Activated gamma-delta T cell (primary cell): ENCODE measurements around the gene MIS18A.
"Not testable (repeated sequence)": the region's sequence is repeated elsewhere in the genome, so short reads cannot be mapped to it uniquely, and the experiment has no call there.

Experiments
- DNase-seq: peaks from one replicate; lab custom pipeline; 2025; lab: John Stamatoyannopoulos, UW

The MIS18A gene

DNA sequence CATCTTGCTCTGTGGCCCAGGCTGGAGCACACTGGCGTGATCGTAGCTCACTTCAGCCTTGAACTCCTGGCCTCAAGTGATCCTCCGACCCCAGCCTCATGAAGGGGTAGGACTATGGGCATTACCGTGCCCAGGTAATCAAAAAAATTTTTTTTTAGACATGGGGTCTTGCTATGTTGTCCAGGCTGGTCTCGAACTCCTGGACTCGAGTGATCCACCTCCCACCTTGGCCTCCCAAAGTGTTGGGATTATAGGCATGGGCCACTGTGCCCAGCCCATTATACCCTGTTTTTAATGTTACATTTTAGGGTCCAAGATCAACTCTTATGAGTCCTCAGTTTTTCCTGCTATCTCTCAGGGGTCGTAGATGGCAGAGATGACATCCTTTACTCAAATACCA, 26.1 kb upstream of the MIS18A start:
- DNase-seq, result no peak

DNA sequence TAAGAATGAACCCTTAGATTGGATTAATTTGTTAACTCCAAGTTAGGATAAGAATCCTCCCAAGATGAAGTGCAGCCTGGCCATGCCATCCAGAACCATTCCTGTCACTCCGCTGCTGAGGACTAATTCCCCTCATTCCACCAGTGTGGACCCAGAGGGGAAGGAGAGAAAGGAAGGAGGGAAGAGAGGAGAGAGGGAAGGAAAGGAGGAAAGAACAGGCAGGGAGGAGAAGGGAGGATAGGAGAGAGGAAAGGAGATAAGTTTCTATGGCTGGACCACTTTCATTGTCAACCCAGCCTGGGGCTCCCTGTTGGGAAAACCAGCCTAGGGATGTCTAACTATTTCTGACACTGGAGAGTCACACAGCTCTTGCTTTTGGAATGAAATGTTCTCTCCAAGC, 24.5 kb upstream of the MIS18A start:
- DNase-seq, result no peak

DNA sequence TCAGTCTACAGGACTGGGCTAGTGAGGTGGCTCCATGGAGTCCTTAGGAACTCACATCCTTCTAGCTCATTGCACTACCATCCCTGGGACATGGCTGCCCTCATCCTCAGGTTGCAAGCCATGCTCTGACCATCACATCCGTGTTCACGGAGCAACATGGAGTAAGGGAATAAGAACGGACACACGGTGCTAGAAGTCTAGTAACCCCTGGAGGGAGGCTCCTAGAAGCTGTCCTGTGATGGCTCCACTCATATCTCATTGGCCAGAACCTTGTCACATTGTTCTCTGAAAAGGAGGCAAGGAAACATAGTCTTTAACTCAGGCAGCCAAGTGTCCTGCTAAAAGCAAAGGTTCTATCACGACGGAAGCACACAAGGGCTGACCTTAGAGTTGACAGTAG, 23.7 kb upstream of the MIS18A start:
- DNase-seq, result no peak

DNA sequence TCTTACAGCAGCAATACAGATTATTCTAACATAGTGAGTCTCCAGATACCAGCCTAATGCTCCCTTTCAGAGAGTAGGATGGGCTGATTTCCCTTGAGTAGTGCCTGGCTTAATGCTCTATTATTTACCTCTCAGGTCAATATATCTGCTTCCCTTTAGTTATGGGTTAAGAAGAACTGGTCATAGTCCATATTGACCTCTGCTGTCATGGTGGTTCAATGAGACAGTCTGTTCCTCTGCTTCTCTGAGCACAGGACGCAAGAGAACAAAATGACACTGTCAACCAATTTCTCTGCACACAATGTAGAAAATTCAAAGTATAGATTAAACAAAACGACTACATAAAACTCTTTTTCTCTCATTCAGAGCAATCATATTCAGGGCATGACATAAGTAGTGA, 22.7 kb upstream of the MIS18A start:
- DNase-seq, result no peak

DNA sequence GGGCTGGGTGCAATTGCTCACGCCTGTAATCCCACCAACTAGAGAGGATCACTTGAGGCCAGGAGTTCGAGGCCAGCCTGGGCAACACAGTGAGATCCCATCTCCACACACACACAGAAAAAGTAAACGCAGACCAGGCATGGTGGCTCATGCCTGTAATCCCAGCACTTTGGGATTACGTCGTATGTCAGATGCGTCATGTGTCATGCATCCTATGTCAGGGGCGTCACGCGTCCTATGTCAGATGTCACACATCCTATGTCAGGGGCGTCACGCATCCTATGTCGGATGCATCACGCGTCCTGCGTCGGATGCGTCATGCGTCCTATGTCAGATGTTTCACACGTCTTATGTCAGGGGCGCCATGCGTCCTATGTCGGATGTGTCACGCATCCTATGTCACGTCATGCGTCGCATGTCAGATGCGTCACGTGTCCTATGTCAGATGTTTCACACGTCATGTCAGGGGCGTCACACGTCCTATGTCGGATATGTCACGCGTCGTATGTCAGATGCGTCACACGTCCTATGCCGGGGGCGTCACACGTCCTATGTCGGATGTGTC, 21.4 kb upstream of the MIS18A start:
- no peak for DNase-seq

DNA sequence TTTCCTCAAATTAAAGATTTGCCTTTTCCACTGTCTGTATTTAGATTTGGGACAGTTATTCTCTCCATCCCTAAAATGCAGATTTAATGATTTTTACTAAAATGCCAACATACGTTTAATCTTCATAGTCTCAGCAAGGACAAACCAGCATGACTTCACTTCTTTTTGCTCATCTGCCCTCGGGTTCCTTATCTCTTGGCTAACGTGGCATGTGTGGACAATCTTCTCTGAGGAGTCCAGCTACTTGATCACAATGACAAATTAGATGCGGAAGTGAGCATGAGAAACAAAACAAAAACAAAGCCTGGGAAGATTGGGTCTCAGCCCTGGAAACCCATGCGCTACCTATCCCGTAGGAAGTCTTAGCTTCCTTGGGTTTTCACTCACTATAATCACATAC, 20.8 kb upstream of the MIS18A start:
- DNase-seq, result no peak

DNA sequence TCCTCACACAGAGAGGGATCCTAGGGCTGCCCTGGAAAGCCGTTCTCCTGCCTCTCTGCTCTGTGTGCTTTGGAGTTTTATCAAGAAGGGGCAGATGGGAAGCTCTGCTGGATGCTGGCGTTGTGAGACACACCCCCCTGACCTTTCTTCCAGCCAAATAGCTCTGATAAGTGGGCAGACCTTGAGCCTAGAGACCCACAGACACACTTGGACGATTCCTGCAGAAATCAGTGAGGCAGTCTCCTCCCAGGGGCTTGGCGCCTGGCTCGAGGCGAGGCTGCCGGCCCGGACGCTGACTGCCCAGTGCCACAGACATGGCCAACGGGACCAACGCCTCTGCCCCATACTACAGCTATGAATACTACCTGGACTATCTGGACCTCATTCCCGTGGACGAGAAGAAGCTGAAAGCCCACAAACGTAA, 19.8 kb upstream of the MIS18A start, which contains the start of gene MRAP:
MRAP (plus strand) TSS at position 198 of the 424 bp plus-strand sequence; CDS start at position 315, 117 bp downstream.
- no peak for DNase-seq

DNA sequence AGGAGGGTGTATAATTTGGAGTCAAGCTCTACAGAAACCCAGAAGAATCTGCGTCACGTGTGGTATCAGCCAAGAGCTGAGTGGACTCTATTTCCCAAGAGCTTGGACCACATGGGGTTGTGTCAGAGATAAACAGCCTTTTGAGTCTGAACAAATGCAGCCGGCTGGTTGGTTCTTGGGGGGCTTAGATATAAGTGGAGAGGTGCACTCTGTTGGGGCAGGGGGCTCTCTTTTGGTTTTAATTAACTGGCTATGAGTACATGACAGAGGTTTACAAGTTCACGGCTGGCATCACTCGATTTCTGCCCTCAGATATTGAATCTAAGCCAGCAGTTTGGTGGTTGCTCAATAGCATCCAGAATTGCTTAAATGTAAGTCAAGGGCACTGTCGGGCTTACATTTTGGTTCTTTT, 19.3 kb upstream of the MIS18A start:
- DNase-seq, result no peak

DNA sequence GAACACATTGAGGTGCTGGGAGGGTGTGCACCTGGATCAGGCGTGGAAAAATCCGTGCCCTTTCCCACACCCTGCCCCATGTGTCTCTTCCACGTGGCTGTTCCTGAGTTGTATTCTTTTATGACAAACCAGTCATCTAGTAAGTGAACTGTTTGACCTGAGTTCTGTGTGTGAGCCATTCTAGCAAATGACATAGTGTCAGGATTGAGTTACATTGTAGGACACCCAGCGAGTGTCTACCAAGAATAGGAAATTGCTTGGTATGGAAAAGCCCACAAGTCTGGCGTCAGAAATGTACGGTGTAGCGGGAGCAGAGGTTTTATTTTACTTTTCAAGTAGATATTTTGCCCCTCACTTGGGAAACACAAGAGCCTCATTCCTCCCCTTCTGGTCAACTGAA, 18.6 kb upstream of the MIS18A start:
- no peak for DNase-seq

DNA sequence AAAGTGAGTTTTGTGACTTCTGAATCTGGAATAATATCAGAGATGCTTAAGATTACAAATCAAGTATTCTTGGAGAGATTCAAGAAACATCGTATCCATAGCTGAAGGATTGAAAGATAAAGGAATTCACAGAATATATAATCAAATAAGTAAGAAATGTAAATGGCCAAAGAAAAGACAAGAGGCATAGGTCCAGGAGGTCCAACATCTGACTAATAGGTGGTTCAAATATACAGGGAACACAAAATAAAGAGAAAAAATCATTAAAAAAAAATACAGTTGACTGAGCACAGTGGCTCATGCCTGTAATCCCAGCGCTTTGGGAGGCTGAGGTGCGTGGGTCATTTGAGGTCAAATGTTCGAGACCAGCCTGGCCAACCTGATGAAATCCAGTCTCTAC, 6.6 kb upstream of the MIS18A start:
- no peak for DNase-seq

DNA sequence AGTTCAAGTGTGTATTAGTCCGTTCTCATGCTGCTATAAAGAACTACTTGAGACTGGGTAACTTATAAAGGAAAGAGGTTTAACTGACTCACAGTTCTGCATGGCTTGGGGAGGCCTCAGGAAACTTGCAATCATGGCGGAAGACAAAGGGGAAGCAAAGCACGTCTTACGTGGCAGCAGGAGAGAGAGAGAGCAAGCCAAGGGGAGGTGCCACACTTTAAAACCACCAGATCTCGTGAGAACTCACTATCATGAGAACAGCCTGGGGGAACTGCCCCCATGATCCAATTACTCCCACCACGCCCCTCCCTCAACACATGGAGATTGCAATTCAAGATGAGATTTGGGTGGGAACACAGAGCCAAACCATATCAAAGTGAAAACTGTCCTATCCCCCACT, 4.1 kb upstream of the MIS18A start:
- no peak for DNase-seq

DNA sequence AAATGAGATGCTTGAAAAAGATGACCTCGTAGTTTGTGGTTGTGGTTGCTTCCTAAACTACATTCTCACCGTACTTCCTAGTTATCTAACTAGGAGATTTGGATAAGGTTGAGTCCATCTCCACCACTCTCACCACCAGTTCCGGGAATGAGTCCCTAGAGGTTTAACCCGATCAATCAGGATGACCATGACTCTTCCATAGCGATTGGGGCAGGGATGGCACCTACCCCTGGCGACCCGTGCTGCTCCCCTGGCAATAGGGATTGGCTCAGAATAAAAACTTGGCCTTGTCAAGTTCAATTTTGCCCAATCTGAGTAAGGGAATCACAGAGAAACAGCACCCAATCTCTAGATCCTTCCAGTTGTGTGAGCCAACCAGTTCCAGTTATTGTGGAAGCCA, 2.7 kb upstream of the MIS18A start:
- DNase-seq, result no peak

DNA sequence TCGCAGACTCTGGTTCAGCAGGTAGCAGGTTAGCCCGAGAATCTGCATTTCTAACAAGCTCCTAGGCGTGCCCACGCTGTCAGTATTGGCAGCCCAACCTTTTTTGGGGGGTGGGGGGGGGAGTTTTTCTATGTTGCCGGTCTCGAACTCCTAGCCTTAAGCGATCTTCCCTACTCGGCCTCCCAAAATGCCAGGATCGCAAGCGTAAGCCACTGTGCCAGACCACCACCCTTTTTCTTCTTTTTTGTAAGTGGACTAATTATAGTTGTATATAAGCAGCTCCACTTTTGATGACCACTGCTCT, 480 bp upstream of the MIS18A start:
- no peak for DNase-seq

DNA sequence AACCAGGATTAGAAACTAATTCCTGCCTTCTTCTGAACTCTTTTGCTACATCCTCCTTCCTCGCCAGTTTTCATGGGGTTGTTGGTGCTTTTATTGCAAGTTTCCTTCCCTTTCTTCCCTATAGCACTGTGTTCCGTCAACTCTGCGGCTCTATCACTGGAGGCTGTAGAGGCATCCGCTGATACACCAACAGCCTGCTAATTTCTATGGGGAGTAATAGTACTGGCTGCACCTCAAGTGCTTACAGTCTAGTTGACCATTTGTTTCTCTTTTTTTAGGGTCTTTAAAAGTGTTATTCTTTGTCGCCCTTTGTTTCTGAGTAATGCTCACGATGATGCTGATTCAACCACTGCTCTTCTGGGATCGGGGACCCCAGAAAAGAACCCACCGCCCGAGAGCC, 746 bp downstream of the MIS18A start:
- DNase-seq, result no peak

DNA sequence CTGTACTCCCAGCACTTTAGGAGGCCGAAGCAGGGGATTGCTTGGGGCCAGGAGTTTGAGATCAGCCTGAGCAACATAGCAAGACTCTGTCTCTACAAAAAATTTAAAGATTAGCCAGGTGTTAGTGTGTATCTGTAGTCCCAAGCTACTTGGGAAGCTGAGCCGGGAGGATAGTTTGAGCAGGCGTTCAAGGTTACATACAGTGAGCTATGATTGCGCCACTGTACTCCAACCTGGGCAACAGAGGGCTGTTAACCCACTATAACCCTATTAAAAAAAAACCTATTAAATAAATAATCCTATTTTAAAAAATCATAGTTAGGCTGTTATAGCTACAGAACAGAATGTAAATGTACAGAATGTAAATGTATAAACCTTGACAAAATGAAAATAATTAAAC, 2.2 kb downstream of the MIS18A start:
- no peak for DNase-seq

DNA sequence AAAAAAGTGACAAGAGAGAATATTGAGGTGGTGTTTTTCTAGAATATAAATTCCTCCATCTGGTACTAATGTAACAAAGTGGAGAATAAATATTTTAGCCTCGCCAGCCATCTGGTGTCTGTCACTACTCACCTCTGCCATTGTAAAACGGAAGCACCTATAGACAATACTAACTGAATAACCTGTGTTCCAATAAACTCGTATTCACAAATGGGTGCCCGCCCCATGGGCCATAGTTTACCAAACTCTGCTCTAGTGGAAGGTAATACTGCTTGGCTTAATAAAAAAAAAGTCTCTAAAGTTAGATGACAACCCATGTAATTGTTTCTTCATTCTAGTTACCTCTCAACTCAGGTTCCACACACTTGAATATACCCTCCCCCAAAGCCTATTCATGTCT, 8.1 kb downstream of the MIS18A start:
- no peak for DNase-seq

DNA sequence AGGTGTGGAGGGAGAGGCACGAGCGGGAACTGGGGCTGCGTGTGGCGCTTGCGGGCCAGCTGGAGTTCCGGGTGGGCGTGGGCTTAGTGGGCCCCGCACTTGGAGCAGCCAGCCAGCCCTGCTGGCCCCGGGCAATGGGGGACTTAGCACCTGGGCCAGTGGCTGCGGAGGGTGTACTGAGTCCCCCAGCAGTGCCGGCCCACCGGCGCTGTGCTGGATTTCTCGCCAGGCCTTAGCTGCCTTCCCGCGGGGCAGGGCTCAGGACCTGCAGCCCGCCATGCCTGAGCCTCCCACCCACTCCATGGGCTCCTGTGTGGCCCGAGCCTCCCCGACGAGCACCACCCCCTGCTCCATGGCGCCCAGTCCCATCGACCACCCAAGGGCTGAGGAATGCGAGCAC, 13.5 kb downstream of the MIS18A start:
- peak; percentile 9 for DNase-seq

DNA sequence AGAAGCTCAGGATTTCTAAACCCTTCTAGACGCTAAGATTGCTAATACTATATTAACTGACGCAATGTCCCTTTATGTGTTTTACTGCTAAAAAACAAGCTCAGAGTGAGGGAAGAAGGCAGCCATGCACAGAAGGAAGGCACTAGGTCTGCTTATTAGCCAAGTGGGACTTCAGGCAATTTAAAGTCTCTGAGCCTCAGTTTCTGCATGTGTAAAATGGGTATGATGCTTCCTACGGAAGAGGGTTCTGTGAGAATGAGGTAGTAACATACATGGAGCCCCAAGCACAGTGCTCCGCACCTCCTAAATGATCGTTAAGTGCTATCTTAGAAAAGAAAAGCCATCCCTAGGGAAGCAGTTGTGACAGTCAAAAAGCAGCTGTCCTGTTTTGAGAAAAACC, 16.9 kb downstream of the MIS18A start:
- DNase-seq, result no peak

DNA sequence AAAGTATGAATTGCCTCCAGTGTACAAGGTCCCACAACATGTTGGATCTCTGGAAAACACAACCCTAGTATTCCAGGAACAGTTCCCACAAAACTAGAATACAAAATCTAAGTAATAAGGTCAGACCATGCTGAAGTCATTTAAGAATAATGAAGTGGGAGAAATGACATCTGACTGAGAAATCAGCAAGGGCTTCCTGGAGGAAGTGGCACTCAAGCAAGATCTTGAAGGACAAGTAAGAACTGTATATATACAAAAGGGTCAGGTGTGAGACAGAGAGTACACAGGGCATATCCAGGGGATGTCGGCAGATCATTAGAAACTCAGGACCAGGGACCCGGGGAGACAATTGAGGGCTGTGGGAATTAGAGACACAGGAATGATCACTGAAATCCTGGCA, 18.7 kb downstream of the MIS18A start:
- DNase-seq, result no peak

DNA sequence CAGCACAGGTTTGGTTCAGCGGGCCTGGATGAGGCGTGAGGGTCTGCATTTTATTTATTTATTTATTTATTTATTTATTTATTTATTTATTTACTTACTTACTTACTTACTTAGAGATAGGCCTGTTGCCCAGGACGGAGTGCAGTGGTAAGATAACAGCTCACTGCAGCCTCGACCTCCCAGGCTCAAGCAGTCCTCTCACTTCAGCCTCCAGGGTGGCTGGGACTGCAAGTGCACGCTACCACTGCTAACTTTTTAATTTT, 20.1 kb downstream of the MIS18A start:
- DNase-seq, result not testable (repeated sequence)

DNA sequence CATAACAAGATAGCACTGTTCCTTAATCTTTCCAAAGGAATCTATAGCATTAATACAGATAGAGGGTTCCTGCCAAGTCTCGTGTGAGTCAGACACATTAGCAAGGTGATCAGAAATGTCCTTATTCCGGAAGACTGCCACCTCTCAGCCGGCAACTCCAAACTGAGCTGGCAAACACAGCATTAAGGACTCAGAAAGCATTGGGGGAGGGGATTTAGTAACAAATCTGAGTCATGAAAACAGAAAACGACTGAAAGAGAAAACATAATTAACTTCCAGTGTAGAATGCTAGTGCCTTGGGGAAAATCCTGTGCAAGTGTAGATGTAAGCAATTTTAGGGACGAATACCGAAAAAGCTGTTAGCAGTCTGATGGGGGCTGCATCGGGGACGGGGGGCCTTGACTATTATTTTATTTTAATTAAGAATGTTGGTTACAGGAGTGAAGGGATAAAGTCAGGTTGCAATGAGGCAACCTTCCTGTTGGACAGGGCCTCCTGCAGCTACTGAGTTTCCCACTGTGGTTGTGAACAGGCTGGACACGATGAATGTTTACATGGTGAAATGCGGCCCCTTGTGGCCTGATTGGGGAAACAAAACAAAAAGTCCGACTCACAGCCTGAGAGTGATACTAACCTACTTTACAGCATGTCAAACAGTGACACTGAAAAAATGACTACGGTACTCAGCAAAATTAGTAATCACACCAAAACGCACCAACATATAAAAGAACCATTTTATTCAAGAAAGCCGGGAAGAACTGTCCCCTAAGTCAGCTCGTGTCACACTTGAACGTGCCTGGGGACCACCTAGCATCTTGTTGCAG, 20.7 kb downstream of the MIS18A start:
- DNase-seq, result no peak

DNA sequence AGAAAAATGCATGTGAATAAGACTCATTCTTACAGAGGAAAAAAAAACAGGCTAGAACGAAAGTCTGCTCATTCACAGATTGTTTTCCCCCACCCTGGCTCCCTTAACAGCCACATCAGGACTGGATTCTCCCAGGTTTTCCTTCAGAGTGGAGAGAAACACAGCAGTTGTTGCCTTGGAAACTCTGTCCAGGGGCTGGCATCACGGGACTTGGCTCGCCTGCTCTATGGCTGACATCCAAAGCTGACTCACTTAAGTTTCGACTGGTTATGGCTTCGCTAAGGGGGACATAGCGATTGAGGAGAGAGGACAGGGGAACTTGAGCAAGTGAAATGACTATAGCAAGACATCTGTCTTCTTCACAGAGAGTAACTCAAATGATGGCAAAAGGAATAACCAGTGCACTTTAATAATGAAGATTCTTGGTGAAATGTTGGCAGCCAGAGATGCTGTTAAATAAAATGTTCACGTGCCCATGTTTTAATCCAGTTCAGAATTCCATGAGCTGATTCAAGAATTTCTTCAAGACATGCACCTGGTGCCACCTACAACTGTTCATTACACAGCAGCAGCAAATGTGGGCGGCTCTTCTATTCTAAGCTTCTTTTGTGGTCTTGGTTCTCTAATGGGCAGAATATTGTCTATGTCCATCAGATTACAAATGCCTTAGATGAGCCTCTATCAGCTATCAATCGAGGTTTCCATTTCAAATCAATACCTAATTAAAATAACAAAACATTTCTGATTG, 21.8 kb downstream of the MIS18A start:
- no peak for DNase-seq

DNA sequence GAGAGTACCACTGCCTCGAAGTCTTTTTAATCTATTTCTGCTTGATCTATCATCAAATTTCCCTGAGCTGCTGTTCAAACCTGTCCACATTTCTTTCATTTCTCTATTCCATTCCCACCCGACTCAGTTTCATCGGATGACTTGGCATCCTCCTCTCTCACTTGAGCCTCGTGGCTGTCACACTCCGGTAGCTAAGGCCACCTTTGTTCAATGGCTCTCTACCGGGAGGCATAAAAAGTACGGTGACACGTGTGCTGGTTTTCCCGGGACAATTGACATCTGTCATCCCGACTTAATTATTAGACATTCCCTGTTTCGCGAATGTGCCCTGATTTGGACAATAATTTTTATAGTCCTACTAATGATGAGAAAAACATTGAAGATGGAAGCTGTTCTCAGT, 22.6 kb downstream of the MIS18A start:
- DNase-seq, result no peak

DNA sequence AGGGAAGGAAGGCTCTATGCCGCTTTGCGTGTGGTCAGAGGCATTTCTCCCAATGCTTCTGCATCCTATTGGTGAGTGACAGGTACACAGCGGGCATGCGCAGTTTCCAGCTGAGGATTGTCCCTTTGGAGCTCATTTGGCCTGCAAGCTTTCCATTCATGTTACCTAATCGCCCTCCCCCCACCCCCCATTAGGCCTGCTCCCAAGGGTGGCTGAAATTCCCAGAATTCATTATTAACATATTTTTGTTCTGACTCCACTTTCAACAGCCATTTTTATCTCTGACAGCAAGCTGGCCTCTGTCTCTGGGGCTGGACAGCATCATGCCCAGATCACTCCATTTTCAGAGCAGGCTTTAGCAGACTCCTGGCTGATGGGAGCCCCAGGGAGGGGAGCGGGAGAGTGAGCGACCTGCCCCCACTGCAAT, 25.6 kb downstream of the MIS18A start:
- DNase-seq, result no peak
